ENCODE data around the gene DLGAP1.

The DLGAP1 gene

GRCh38 chr18:4142876-4143275 lies 312.2 kb downstream of the DLGAP1 start:
- no peak for TF ChIP-seq MAX (IDR thresholded peaks at IDR 0.05; ENCODE audit: low read depth, low read length)
- no peak for TF ChIP-seq CTCF (IDR thresholded peaks at IDR 0.05; ENCODE audit: low read depth, low read length)
- TF ChIP-seq POLR2A (IDR thresholded peaks at IDR 0.05; ENCODE audit: extremely low read depth, insufficient read length) = no peak
- no peak for TF ChIP-seq MYC (IDR thresholded peaks at IDR 0.05; ENCODE audit: low read depth, low read length)

DNA sequence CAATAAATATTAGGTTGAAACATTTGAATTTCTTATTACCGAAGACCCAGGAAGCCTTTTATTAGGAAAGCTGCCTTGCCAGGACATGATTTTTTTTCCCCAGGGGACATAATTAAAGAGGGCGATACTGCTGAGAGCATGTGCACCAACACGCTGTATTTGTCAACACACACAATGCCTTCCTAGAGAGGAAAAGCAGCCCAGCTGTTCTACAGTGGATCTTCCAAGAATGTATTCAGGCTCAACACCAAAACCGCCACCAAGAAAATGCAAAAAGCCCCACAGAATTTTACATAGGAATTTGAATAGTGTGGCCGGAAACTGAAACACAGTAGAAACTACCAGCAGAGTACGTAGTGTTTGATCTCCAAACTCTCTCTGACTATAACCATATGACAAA lies 320.4 kb downstream of the DLGAP1 start:
- no peak for TF ChIP-seq MYC (IDR thresholded peaks at IDR 0.05; ENCODE audit: low read depth, low read length)
- no peak for TF ChIP-seq POLR2A (IDR thresholded peaks at IDR 0.05; ENCODE audit: extremely low read depth, insufficient read length)
- no peak for TF ChIP-seq MAX (IDR thresholded peaks at IDR 0.05; ENCODE audit: low read depth, low read length)
- no peak for TF ChIP-seq CTCF (IDR thresholded peaks at IDR 0.05; ENCODE audit: low read depth, low read length)
- DNase-seq (ENCODE audit: low read depth) = no peak
- no peak overlapping the region for H3K4me3 ChIP-seq (ENCODE audit: low read depth, low read length)

More at GRCh38 chr18:4142876-4143275, 312.2 kb downstream of the DLGAP1 start:
- DNase-seq (ENCODE audit: low read depth) = no peak
- no peak overlapping the region for H3K4me3 ChIP-seq (ENCODE audit: low read depth, low read length)

- no peak for DNase-seq (ENCODE audit: low read depth)
- H3K4me3 ChIP-seq (ENCODE audit: low read depth, low read length) = no peak overlapping the region
- TF ChIP-seq MYC (IDR thresholded peaks at IDR 0.05; ENCODE audit: low read depth, low read length) = no peak
Observed at GRCh38 chr18:4130734-4131719, 324.1 kb downstream of the DLGAP1 start.

DNA sequence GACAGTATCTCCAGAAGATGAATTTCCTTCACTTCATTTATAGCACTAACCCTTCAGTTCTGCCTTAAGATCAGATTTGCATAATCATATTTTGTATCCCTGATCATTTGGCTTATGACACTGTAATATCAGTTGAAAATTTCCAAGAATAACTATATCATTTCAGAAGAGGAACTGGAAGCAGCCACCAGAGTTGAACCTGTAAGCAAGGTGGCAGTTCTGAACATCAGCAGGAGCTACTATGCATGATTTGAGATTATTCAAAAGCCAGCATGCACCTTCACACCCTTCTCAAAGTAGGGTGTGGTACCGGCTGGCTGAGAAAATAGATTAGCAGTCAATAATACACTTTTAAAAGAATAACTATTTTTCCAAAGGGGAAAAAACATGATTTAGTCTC lies 328.2 kb downstream of the DLGAP1 start:
- H3K4me3 ChIP-seq (ENCODE audit: low read depth, low read length) = no peak overlapping the region
- TF ChIP-seq MYC (IDR thresholded peaks at IDR 0.05; ENCODE audit: low read depth, low read length) = no peak
- no peak for TF ChIP-seq MAX (IDR thresholded peaks at IDR 0.05; ENCODE audit: low read depth, low read length)
- TF ChIP-seq CTCF (IDR thresholded peaks at IDR 0.05; ENCODE audit: low read depth, low read length) = no peak
- no peak for TF ChIP-seq POLR2A (IDR thresholded peaks at IDR 0.05; ENCODE audit: extremely low read depth, insufficient read length)
- no peak for DNase-seq (ENCODE audit: low read depth)

- DNase-seq (ENCODE audit: low read depth) = no peak
- TF ChIP-seq MYC (IDR thresholded peaks at IDR 0.05; ENCODE audit: low read depth, low read length) = no peak
- no peak for TF ChIP-seq POLR2A (IDR thresholded peaks at IDR 0.05; ENCODE audit: extremely low read depth, insufficient read length)
- no peak for TF ChIP-seq CTCF (IDR thresholded peaks at IDR 0.05; ENCODE audit: low read depth, low read length)
- no peak for TF ChIP-seq MAX (IDR thresholded peaks at IDR 0.05; ENCODE audit: low read depth, low read length)
- H3K4me3 ChIP-seq (ENCODE audit: low read depth, low read length) = no peak overlapping the region
Observed at GRCh38 chr18:4125627-4126230, 329.4 kb downstream of the DLGAP1 start.

- TF ChIP-seq POLR2A (IDR thresholded peaks at IDR 0.05; ENCODE audit: extremely low read depth, insufficient read length) (no peak), MYC (IDR thresholded peaks at IDR 0.05; ENCODE audit: low read depth, low read length) (no peak), MAX (IDR thresholded peaks at IDR 0.05; ENCODE audit: low read depth, low read length) (no peak), CTCF (IDR thresholded peaks at IDR 0.05; ENCODE audit: low read depth, low read length) (no peak)
- no peak for DNase-seq (ENCODE audit: low read depth)
- no peak overlapping the region for H3K4me3 ChIP-seq (ENCODE audit: low read depth, low read length)
Observed at GRCh38 chr18:4125224-4125623, 329.9 kb downstream of the DLGAP1 start.

All from NB4 (cell line).